Measurements from ENCODE around the gene COL7A1. TPM values are rescaled to one million over a fixed set of nuclear protein-coding genes. Genes with fewer than 3 reads are reported as not detected.

The COL7A1 gene
- total RNA-seq, 3 donors from 2014 or later (not counting 1 experiment from before 2014, with no cell fraction given) = 0.54 to 1.7 (median 1.4) TPM

DNA sequence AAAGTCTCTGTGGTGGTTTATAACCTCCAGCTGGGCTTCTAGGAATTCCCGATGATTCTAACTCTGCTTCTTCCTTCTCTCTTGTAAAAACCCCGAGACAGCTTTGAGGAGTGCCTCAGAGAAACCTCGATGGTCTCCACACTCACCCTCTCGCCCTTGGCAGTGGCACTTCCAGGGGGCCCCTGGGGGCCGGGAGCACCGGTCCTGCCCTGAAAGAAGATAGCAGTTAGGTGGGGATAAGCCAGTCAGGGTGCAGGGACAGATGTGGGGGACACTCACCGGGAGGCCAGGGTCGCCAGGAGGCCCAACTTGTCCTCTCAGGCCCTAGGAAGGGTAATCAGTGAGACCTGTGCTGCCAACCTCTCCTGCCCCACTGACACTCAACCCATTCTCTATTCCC is 9.7 kb downstream of the COL7A1 start:
- H3K9me3 ChIP-seq (ENCODE audit: control insufficient read depth, insufficient read depth, low read length) = no peaks in the 10 kb centered on the region
- peaks cover 13 to 18% of the 10 kb centered on the region in 2 donors for H3K27me3 Mint-ChIP-seq (ENCODE audit: low read depth in 2 of 2)
- intact Hi-C loops (cut with micrococcal nuclease) = no loop called here
- no peak overlapping the region for H3K27ac Mint-ChIP-seq
- H3K27me3 ChIP-seq (ENCODE audit: control insufficient read depth, insufficient read depth, low read length) = no peaks in the 10 kb centered on the region
- 80% methylated on average over 8 of the region's 8 CpGs for WGBS (ENCODE audit: insufficient coverage)
- H3K4me1 Mint-ChIP-seq = no peaks in the 10 kb centered on the region
- no peaks in the 10 kb centered on the region for H3K9me3 Mint-ChIP-seq
- ATAC-seq (no peak), DNase-seq (no peak)
- no peaks in the 10 kb centered on the region for H3K36me3 ChIP-seq (ENCODE audit: control insufficient read depth, insufficient read depth, low read length)
- no peak overlapping the region for H3K4me3 ChIP-seq (ENCODE audit: low read length)
- H3K36me3 Mint-ChIP-seq = no peaks in the 10 kb centered on the region
- no peak overlapping the region for H3K27ac ChIP-seq (ENCODE audit: low read length)
- TF ChIP-seq, protein P1, sequence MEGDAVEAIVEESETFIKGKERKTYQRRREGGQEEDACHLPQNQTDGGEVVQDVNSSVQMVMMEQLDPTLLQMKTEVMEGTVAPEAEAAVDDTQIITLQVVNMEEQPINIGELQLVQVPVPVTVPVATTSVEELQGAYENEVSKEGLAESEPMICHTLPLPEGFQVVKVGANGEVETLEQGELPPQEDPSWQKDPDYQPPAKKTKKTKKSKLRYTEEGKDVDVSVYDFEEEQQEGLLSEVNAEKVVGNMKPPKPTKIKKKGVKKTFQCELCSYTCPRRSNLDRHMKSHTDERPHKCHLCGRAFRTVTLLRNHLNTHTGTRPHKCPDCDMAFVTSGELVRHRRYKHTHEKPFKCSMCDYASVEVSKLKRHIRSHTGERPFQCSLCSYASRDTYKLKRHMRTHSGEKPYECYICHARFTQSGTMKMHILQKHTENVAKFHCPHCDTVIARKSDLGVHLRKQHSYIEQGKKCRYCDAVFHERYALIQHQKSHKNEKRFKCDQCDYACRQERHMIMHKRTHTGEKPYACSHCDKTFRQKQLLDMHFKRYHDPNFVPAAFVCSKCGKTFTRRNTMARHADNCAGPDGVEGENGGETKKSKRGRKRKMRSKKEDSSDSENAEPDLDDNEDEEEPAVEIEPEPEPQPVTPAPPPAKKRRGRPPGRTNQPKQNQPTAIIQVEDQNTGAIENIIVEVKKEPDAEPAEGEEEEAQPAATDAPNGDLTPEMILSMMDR (IDR thresholded peaks at IDR 0.05) = no peak
- H3K4me1 ChIP-seq (ENCODE audit: control insufficient read depth, insufficient read depth, low read length) = no peaks in the 10 kb centered on the region
- H3K4me3 Mint-ChIP-seq = no peak overlapping the region

DNA sequence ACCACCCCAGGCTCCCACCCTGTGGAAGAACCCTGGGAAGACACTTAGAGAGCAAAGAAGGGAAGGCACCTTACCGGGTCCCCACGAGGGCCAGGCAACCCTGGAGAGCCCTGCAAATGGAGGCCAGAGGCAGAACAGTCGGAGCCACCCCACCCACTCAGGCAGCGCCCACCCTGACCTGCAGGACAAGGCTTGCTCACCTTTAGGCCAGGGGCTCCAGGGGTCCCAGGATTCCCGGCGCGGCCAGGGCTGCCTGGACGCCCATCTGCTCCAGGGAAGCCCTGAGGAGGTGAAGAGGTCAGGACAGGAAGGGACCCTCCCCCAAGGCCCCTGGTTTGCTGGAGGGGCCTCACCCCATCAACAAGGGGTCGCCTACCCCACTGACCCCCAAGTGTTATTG is 10.3 kb downstream of the COL7A1 start:
- Mint-ChIP-seq H3K27me3 (ENCODE audit: low read depth in 2 of 2) (peaks cover 11 to 16% of the 10 kb centered on the region in 2 donors), H3K4me3 (no peak overlapping the region), H3K36me3 (no peaks in the 10 kb centered on the region), H3K4me1 (no peaks in the 10 kb centered on the region), H3K9me3 (no peaks in the 10 kb centered on the region), H3K27ac (no peak overlapping the region)
- TF ChIP-seq, protein P1 (IDR thresholded peaks at IDR 0.05) = no peak
- H3K4me3 ChIP-seq (ENCODE audit: low read length) = no peak overlapping the region
- DNase-seq (no peak), ATAC-seq (no peak)
- no peak overlapping the region for H3K27ac ChIP-seq (ENCODE audit: low read length)
- H3K4me1 ChIP-seq (ENCODE audit: control insufficient read depth, insufficient read depth, low read length) = no peaks in the 10 kb centered on the region
- WGBS (ENCODE audit: insufficient coverage) = 84% methylated on average over 9 of the region's 9 CpGs
- no peaks in the 10 kb centered on the region for H3K9me3 ChIP-seq (ENCODE audit: control insufficient read depth, insufficient read depth, low read length)
- intact Hi-C loops (cut with micrococcal nuclease) = no loop called here
- no peaks in the 10 kb centered on the region for H3K36me3 ChIP-seq (ENCODE audit: control insufficient read depth, insufficient read depth, low read length)
- no peaks in the 10 kb centered on the region for H3K27me3 ChIP-seq (ENCODE audit: control insufficient read depth, insufficient read depth, low read length)

DNA sequence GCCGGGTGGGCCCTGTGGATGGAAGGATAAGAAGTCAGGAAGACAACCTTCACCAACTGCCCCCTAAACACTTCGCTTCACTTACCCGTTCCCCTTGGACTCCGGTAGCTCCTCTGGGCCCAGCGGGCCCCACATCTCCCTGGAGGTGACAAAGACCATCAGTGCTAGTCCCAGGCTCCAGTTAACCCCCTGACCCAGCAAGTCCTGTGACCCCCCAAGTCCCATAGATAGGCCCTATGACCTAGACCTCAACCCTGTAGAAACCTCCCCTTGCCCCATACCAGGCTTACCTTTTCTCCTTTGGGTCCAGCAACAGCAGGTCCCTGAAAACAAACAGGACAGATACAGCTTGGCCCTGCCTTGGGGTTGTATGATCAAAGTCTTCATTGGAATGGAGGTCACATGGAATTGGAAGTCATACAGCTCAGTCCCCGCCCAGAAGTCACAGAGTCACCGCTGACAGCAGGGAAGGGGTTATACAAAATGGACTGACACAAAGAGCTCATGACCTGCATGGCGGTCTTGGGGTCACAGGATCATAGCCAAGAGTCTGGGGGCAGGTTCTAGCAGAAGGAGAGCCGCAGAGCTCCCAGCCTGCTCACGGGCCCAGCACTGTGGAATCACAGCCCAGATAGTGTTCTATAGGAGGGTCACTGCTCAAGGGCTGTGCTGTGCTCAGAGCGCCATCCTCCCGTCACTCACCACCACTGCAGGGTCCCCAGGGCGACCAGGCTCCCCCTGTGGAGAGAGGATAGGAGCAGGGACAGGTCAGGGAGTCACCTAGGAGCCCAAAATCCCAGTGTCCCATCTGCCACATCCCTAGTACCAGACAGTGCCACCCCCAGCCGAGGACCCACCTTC is 13.3 kb downstream of the COL7A1 start:
- DNase-seq (no peak), ATAC-seq (no peak)
- Histone ChIP-seq H3K9me3 (ENCODE audit: control insufficient read depth, insufficient read depth, low read length) (no peaks in the 10 kb centered on the region), H3K4me3 (ENCODE audit: low read length) (no peak overlapping the region), H3K27me3 (ENCODE audit: control insufficient read depth, insufficient read depth, low read length) (no peaks in the 10 kb centered on the region), H3K4me1 (ENCODE audit: control insufficient read depth, insufficient read depth, low read length) (no peaks in the 10 kb centered on the region), H3K36me3 (ENCODE audit: control insufficient read depth, insufficient read depth, low read length) (no peaks in the 10 kb centered on the region), H3K27ac (ENCODE audit: low read length) (no peak overlapping the region)
- Mint-ChIP-seq H3K4me3 (no peak overlapping the region), H3K27me3 (ENCODE audit: low read depth in 2 of 2) (no peaks in the 10 kb centered on the region), H3K36me3 (no peaks in the 10 kb centered on the region), H3K27ac (no peak overlapping the region), H3K4me1 (no peaks in the 10 kb centered on the region), H3K9me3 (no peaks in the 10 kb centered on the region)
- WGBS (ENCODE audit: insufficient coverage) = 88% methylated on average over 10 of the region's 14 CpGs
- TF ChIP-seq, protein P1 (IDR thresholded peaks at IDR 0.05) = no peak
- intact Hi-C loops (cut with micrococcal nuclease) = no loop called here

All from natural killer cell (primary cell).